Measurements from ENCODE around the gene MIEF2.

GRCh38 chr17:18218756-18219415 is 41.6 kb upstream of the MIEF2 start:
- no peak for TF ChIP-seq EZH2 (IDR thresholded peaks at IDR 0.05; ENCODE audit: low read depth)
- no peak for TF ChIP-seq CTCF (conservative IDR thresholded peaks at IDR 0.05)
